ENCODE measurements around the gene RPS19BP1. TPM values are rescaled to one million over a fixed set of nuclear protein-coding genes. Genes with fewer than 3 reads are reported as not detected.
A peak's percentile ranks its signal among the peaks of the same experiment; 100 is the strongest.
"Not testable (repeated sequence)": the region's sequence is repeated elsewhere in the genome, so short reads cannot be mapped to it uniquely, and the experiment has no call there.

RPS19BP1 gene
- total RNA-seq, 6 experiments from 2014 or later = 31.0 to 104 (median 32.8) TPM

- ATAC-seq = no peak
- intact Hi-C loops (cut with DNase I) = no loop called here
- 93% methylated on average over 3 of the region's 13 CpGs for WGBS (ENCODE audit: insufficient coverage, low coverage, low lambda C conversion rate, missing lambda C conversion rate)
- no peaks in the 10 kb centered on the region for H3K9me3 ChIP-seq
- no peak overlapping the region for H3K4me3 ChIP-seq
- peaks cover 0 to 50% (median 21%) of the 10 kb centered on the region in 4 donors for H3K4me1 ChIP-seq
- H3K27me3 ChIP-seq = no peaks in the 10 kb centered on the region
- peak in 1 of 3 donors; percentile 51 for DNase-seq
- peaks cover 11 to 45% (median 27%) of the 10 kb centered on the region in 4 donors for H3K36me3 ChIP-seq
- no peak overlapping the region for H3K27ac ChIP-seq
- TF ChIP-seq POLR2A (IDR thresholded peaks at IDR 0.05) (no peak), CTCF (IDR thresholded peaks at IDR 0.05) (no peak)
These were observed 8.3 kb downstream of the RPS19BP1 start for GRCh38 chr22:39524089-39524752.

GRCh38 chr22:39522567-39523300, 9.8 kb downstream of the RPS19BP1 start:
- Histone ChIP-seq H3K27me3 (no peaks in the 10 kb centered on the region), H3K36me3 (peaks cover 11 to 37% (median 27%) of the 10 kb centered on the region in 4 donors), H3K4me1 (peaks cover 0 to 44% (median 17%) of the 10 kb centered on the region in 4 donors), H3K27ac (no peak overlapping the region), H3K9me3 (no peaks in the 10 kb centered on the region), H3K4me3 (peak overlapping the region; percentile 100)
- TF ChIP-seq POLR2A (IDR thresholded peaks at IDR 0.05) (no peak), CTCF (IDR thresholded peaks at IDR 0.05) (no peak)
- WGBS (ENCODE audit: insufficient coverage, low coverage, low lambda C conversion rate, missing lambda C conversion rate) = 34% methylated on average over 11 of the region's 14 CpGs
- intact Hi-C loops (cut with DNase I) = no loop called here
- peak in 1 of 3 donors; percentile 38 for DNase-seq
- no peak for ATAC-seq

- ATAC-seq; H3K27ac ChIP-seq; H3K9me3 ChIP-seq; intact Hi-C loops (cut with DNase I); H3K27me3 ChIP-seq: not testable (repeated sequence)
- peaks cover 11 to 37% (median 27%) of the 10 kb centered on the region in 4 donors for H3K36me3 ChIP-seq
- peak in 1 of 3 donors; percentile 4 for DNase-seq
- WGBS (ENCODE audit: insufficient coverage, low coverage, low lambda C conversion rate, missing lambda C conversion rate) = 16% methylated on average over 3 of the region's 5 CpGs
- peaks cover 0 to 37% (median 14%) of the 10 kb centered on the region in 4 donors for H3K4me1 ChIP-seq
- peak overlapping the region; percentile 100 for H3K4me3 ChIP-seq
These were observed 10.5 kb downstream of the RPS19BP1 start for GRCh38 chr22:39522091-39522490.

GRCh38 chr22:39521106-39521885, 11.3 kb downstream of the RPS19BP1 start:
- 1% methylated on average over 12 of the region's 28 CpGs for WGBS (ENCODE audit: insufficient coverage, low coverage, low lambda C conversion rate, missing lambda C conversion rate)
- H3K9me3 ChIP-seq; DNase-seq; ATAC-seq; H3K27me3 ChIP-seq; intact Hi-C loops (cut with DNase I): not testable (repeated sequence)
- peak overlapping the region; percentile 97 to 99 (median 98) for H3K27ac ChIP-seq
- peaks cover 0 to 32% (median 14%) of the 10 kb centered on the region in 4 donors for H3K4me1 ChIP-seq
- H3K36me3 ChIP-seq = peaks cover 11 to 37% (median 27%) of the 10 kb centered on the region in 4 donors
- peak overlapping the region; percentile 100 for H3K4me3 ChIP-seq
